HEK293 (cell line): Measurements from ENCODE around the gene GALNT9.

ENCODE experiments used
- BCL11A ChIP-seq: fragments of 450-650 bp; formaldehyde crosslinking; IDR thresholded peaks from 2 replicates; pipeline ENCODE4 v1.5.1; 2016; ENCODE audit warnings: low read depth, missing biosample characterization, missing genetic modification characterization
- PRDM1 ChIP-seq: fragments of 450-650 bp; formaldehyde crosslinking; IDR thresholded peaks from 2 replicates; pipeline ENCODE4; 2016; ENCODE audit warnings: missing biosample characterization, missing genetic modification characterization
- PRDM6 ChIP-seq: fragments of 450-650 bp; formaldehyde crosslinking; IDR thresholded peaks from 2 replicates; pipeline ENCODE4 v1.5.1; 2017; ENCODE audit warnings: missing biosample characterization, missing genetic modification characterization
- SCRT2 ChIP-seq: fragments of 450-650 bp; formaldehyde crosslinking; IDR thresholded peaks from 2 replicates; pipeline ENCODE4 v1.5.1; 2016; ENCODE audit warnings: missing biosample characterization, missing genetic modification characterization
- SETDB1 ChIP-seq: IDR thresholded peaks from one replicate; pipeline ENCODE4 v1.6.1; 2017; ENCODE audit warnings: mild to moderate bottlenecking, low read length, moderate library complexity, mixed read lengths; ENCODE audit not compliant: insufficient read length
- ZBTB49 ChIP-seq: fragments of 450-650 bp; formaldehyde crosslinking; IDR thresholded peaks from 2 replicates; pipeline ENCODE4 v1.5.1; 2016; ENCODE audit warnings: missing biosample characterization, missing genetic modification characterization, low read depth
- ZBTB8A ChIP-seq: fragments of 450-650 bp; formaldehyde crosslinking; IDR thresholded peaks from 2 replicates; pipeline ENCODE4 v1.5.1; 2016; ENCODE audit warnings: missing biosample characterization, missing genetic modification characterization
- ZFHX2 ChIP-seq: fragments of 450-650 bp; formaldehyde crosslinking; conservative IDR thresholded peaks from 2 replicates; pipeline ENCODE4 v1.5.1; 2016; ENCODE audit warnings: missing biosample characterization, missing genetic modification characterization
- ZFP37 ChIP-seq: fragments of 450-650 bp; formaldehyde crosslinking; IDR thresholded peaks from 2 replicates; pipeline ENCODE4 v1.5.1; 2016; ENCODE audit warnings: missing biosample characterization, missing genetic modification characterization
- ZIC2 ChIP-seq: fragments of 450-650 bp; formaldehyde crosslinking; IDR thresholded peaks from 2 replicates; pipeline ENCODE4 v1.5.1; 2016; ENCODE audit warnings: missing biosample characterization, missing genetic modification characterization
- ZNF114 ChIP-seq: fragments of 450-650 bp; formaldehyde crosslinking; IDR thresholded peaks from 2 replicates; pipeline ENCODE4 v1.5.0; 2017; ENCODE audit warnings: missing biosample characterization, missing genetic modification characterization
- ZNF184 ChIP-seq: fragments of 450-650 bp; IDR thresholded peaks from 2 replicates; pipeline ENCODE4 v1.5.1; 2018; ENCODE audit warnings: missing biosample characterization, mild to moderate bottlenecking, missing genetic modification characterization
- ZNF248 ChIP-seq: fragments of 450-650 bp; formaldehyde crosslinking; IDR thresholded peaks from 2 replicates; pipeline ENCODE4 v1.5.1; 2017; ENCODE audit warnings: missing biosample characterization, missing genetic modification characterization
- ZNF274 ChIP-seq, 2 experiments: fragments of 200-500 bp in 1 of 2; fragments of 450-650 bp in 1 of 2; sonication (Bioruptor generic) in 1 of 2; formaldehyde crosslinking in 1 of 2; IDR thresholded peaks; 2 replicates each; pipeline versions ENCODE4 v1.5.1 to v1.6.1; 2014 to 2016; ENCODE audit warnings: borderline replicate concordance in 1 of 2, inconsistent platforms in 1 of 2, low read length in 1 of 2, missing biosample characterization in 1 of 2, missing genetic modification characterization in 1 of 2
- ZNF362 ChIP-seq: fragments of 450-650 bp; formaldehyde crosslinking; IDR thresholded peaks from 2 replicates; pipeline ENCODE4 v1.5.1; 2016; ENCODE audit warnings: missing biosample characterization, missing genetic modification characterization
- ZNF366 ChIP-seq: fragments of 450-650 bp; formaldehyde crosslinking; conservative IDR thresholded peaks from 2 replicates; pipeline ENCODE4 v1.5.1; 2016; ENCODE audit warnings: missing biosample characterization, missing genetic modification characterization
- ZNF473 ChIP-seq: fragments of 450-650 bp; formaldehyde crosslinking; IDR thresholded peaks from 2 replicates; pipeline ENCODE4 v1.5.1; 2017; ENCODE audit warnings: missing biosample characterization, missing genetic modification characterization
- ZNF488 ChIP-seq: fragments of 450-650 bp; formaldehyde crosslinking; IDR thresholded peaks from 2 replicates; pipeline ENCODE4 v1.5.1; 2016; ENCODE audit warnings: missing biosample characterization, missing genetic modification characterization
- ZNF596 ChIP-seq: fragments of 450-650 bp; IDR thresholded peaks from 2 replicates; pipeline ENCODE4 v1.5.0; 2018; ENCODE audit warnings: missing biosample characterization, mild to moderate bottlenecking, missing genetic modification characterization, moderate library complexity
- ZNF600 ChIP-seq: fragments of 450-650 bp; formaldehyde crosslinking; IDR thresholded peaks from 2 replicates; pipeline ENCODE4 v1.5.1; 2016; ENCODE audit warnings: missing biosample characterization, missing genetic modification characterization
- TF ChIP-seq, protein P1 (sequence below): fragments of 450-650 bp; formaldehyde crosslinking; IDR thresholded peaks from 2 replicates; pipeline ENCODE4 v1.5.1; 2016; ENCODE audit warnings: missing biosample characterization, missing genetic modification characterization
- TF ChIP-seq, protein P2 (sequence below): fragments of 450-650 bp; formaldehyde crosslinking; IDR thresholded peaks from 2 replicates; pipeline ENCODE4 v1.5.1; 2017; ENCODE audit warnings: missing biosample characterization, missing genetic modification characterization

GALNT9 gene

GRCh38 chr12:132327336-132328171 lies 1.8 kb downstream of the GALNT9 start (continued):
- TF ChIP-seq, protein P1, sequence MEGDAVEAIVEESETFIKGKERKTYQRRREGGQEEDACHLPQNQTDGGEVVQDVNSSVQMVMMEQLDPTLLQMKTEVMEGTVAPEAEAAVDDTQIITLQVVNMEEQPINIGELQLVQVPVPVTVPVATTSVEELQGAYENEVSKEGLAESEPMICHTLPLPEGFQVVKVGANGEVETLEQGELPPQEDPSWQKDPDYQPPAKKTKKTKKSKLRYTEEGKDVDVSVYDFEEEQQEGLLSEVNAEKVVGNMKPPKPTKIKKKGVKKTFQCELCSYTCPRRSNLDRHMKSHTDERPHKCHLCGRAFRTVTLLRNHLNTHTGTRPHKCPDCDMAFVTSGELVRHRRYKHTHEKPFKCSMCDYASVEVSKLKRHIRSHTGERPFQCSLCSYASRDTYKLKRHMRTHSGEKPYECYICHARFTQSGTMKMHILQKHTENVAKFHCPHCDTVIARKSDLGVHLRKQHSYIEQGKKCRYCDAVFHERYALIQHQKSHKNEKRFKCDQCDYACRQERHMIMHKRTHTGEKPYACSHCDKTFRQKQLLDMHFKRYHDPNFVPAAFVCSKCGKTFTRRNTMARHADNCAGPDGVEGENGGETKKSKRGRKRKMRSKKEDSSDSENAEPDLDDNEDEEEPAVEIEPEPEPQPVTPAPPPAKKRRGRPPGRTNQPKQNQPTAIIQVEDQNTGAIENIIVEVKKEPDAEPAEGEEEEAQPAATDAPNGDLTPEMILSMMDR (tag by site-specific recombination): no peak
- peak; percentile 97 for TF ChIP-seq ZFHX2
- no peak for TF ChIP-seq BCL11A (tag by site-specific recombination)
- TF ChIP-seq ZNF366: no peak
- TF ChIP-seq ZNF596 (tag by site-specific recombination): no peak
- TF ChIP-seq ZNF362 (tag by site-specific recombination): no peak
- no peak for TF ChIP-seq SETDB1
- TF ChIP-seq ZBTB8A (tag by site-specific recombination): peak; percentile 35; the same call in 1 of the 2 replicates
- TF ChIP-seq ZNF114 (tag by site-specific recombination): no peak
- TF ChIP-seq PRDM1 (tag by site-specific recombination): peak; percentile 49; the same call in 1 of the 2 replicates
- no peak for TF ChIP-seq ZNF248 (tag by site-specific recombination)
- TF ChIP-seq ZNF600 (tag by site-specific recombination): peak; percentile 77
- no peak for TF ChIP-seq ZNF274 (IDR thresholded peaks at IDR 0.05; ENCODE audit: low read length)
- no peak for TF ChIP-seq ZNF274 (tag by site-specific recombination; IDR thresholded peaks at IDR 0.05; ENCODE audit: borderline replicate concordance)
- TF ChIP-seq ZNF473 (tag by site-specific recombination): no peak
- no peak for TF ChIP-seq ZNF488 (tag by site-specific recombination)
- TF ChIP-seq ZFP37 (tag by site-specific recombination): no peak
- TF ChIP-seq PRDM6 (tag by site-specific recombination): no peak
- no peak for TF ChIP-seq ZBTB49 (tag by site-specific recombination)
- 0 out of 2 replicates have a peak, but pooled peaks have one; percentile 10 for TF ChIP-seq ZIC2 (tag by site-specific recombination)
- TF ChIP-seq ZNF184 (tag by site-specific recombination): no peak
- TF ChIP-seq SCRT2: no peak
- TF ChIP-seq, protein P2, sequence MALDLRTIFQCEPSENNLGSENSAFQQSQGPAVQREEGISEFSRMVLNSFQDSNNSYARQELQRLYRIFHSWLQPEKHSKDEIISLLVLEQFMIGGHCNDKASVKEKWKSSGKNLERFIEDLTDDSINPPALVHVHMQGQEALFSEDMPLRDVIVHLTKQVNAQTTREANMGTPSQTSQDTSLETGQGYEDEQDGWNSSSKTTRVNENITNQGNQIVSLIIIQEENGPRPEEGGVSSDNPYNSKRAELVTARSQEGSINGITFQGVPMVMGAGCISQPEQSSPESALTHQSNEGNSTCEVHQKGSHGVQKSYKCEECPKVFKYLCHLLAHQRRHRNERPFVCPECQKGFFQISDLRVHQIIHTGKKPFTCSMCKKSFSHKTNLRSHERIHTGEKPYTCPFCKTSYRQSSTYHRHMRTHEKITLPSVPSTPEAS (tag by site-specific recombination): no peak
